Measurements from ENCODE around the gene USP6NL. TPM values are rescaled to one million over a fixed set of nuclear protein-coding genes. Genes with fewer than 3 reads are reported as not detected.

The USP6NL gene
- total and polyA plus RNA-seq, 9 of the 15 experiments (the other 6 are each of a cell fraction or from before 2014, with no cell fraction given): 3.2 to 26.6 (median 19.8) TPM

GRCh38 chr10:11434324-11434723 is 177.1 kb downstream of the USP6NL start:
- no peak overlapping the region for H2AFZ ChIP-seq (ENCODE audit: low read depth, low read length)
- ChIA-PET POLR2A (no interaction called here), CTCF (ENCODE audit: low intra/inter-chr PET ratio) (interaction anchor here (1.8 kb wide), 1 partner anchor 38 kb away, joined by 8 read pairs; no protein-coding TSS in a partner anchor)
- no peaks in the 10 kb centered on the region for H3K9me1 ChIP-seq (ENCODE audit: control insufficient read depth, insufficient read depth, low read length)
- H3K27me3 ChIP-seq (ENCODE audit: control insufficient read depth in 2 of 2, insufficient read depth in 2 of 2, low read length in 2 of 2): peaks cover 7 to 30% of the 10 kb centered on the region in 2 experiments; a peak in 3 of 5 replicates
- H4K20me1 ChIP-seq (replicated peaks; ENCODE audit: control insufficient read depth, insufficient read depth, low read length): no peaks in the 10 kb centered on the region
- no peaks in the 10 kb centered on the region for H3K79me2 ChIP-seq (ENCODE audit: control insufficient read depth, insufficient read depth, low read length)
- DNase-seq (ENCODE audit: extremely low read depth in 1 of 4, low spot score in 3 of 4): peak; percentile 51 to 70 (median 60)
- H3K27ac ChIP-seq (ENCODE audit: extremely low read depth, low read depth, low read length): no peak overlapping the region
- intact Hi-C loops (cut with micrococcal nuclease): loop anchor here (1.0 to 5.0 kb wide), 2 partner anchors 38 to 323 kb away; no protein-coding TSS in a partner anchor
- no peak overlapping the region for H3K9ac ChIP-seq (ENCODE audit: insufficient read depth in 1 of 2, low read depth in 2 of 2, low read length in 2 of 2)
- peaks cover 0 to 10% of the 10 kb centered on the region in 2 experiments; a peak in 2 of 5 replicates for H3K4me1 ChIP-seq (replicated peaks in 1 of 2; ENCODE audit: control insufficient read depth in 2 of 2, insufficient read depth in 2 of 2, low read length in 2 of 2)
- peak; percentile 85 for ATAC-seq
- H3K9me3 ChIP-seq (replicated peaks; ENCODE audit: control insufficient read depth, insufficient read depth, low read depth, low read length): no peaks in the 10 kb centered on the region; the same call in 1 of the 2 replicates
- no TSS peak for BruUV-seq (replicated peaks)
- WGBS (ENCODE audit: insufficient coverage, low coverage, missing lambda C conversion rate): 0% methylated on average over 2 of the region's 2 CpGs
- in situ Hi-C loops (cut with MboI): no loop called here
- H3K4me2 ChIP-seq (ENCODE audit: insufficient read depth, low read length): no peak overlapping the region
- H3K36me3 ChIP-seq (ENCODE audit: control insufficient read depth, insufficient read depth, low read length): no peaks in the 10 kb centered on the region
- H3K4me3 ChIP-seq: no peak overlapping the region
- FAIRE-seq: peak; percentile 87
- TF ChIP-seq RFX5 (IDR thresholded peaks at IDR 0.05; ENCODE audit: low read depth, low read length) (no peak), PHF20 (IDR thresholded peaks at IDR 0.05; ENCODE audit: partially characterized antibody) (no peak), ZFP36 (IDR thresholded peaks at IDR 0.05; ENCODE audit: low read depth, low read length, partially characterized antibody) (no peak), CHD2 (IDR thresholded peaks at IDR 0.05; ENCODE audit: low read depth, low read length) (no peak), PHF21A (IDR thresholded peaks at IDR 0.05; ENCODE audit: borderline replicate concordance, low read depth) (no peak), LCOR (CRISPR knock-in tag; IDR thresholded peaks at IDR 0.05) (no peak), MTA1 (IDR thresholded peaks at IDR 0.05; ENCODE audit: borderline replicate concordance) (no peak), ZNF444 (CRISPR knock-in tag; IDR thresholded peaks at IDR 0.05) (no peak), ZNF57 (CRISPR knock-in tag; IDR thresholded peaks at IDR 0.05) (no peak), HNRNPL (IDR thresholded peaks at IDR 0.05; ENCODE audit: low read depth, low read length) (no peak), TEAD4 (IDR thresholded peaks at IDR 0.05; ENCODE audit: low read length) (no peak), TEAD4 (CRISPR knock-in tag; IDR thresholded peaks at IDR 0.05; ENCODE audit: borderline replicate concordance) (no peak), REST (IDR thresholded peaks at IDR 0.05; ENCODE audit: borderline replicate concordance) (peak; percentile 55), REST (CRISPR knock-in tag; IDR thresholded peaks at IDR 0.05; ENCODE audit: low read depth) (no peak), KDM5B (IDR thresholded peaks at IDR 0.05; ENCODE audit: insufficient replicate concordance, low read depth, low read length) (no peak), ZNF282 (CRISPR knock-in tag; IDR thresholded peaks at IDR 0.05) (no peak), IRF1 (CRISPR knock-in tag; IDR thresholded peaks at IDR 0.05; ENCODE audit: borderline replicate concordance) (no peak)
